NCI-H2029 (cell line): ENCODE data around the gene NDUFS3.

Source experiments
- DNase-seq: peaks from one replicate; lab custom pipeline; 2025; lab: John Stamatoyannopoulos, UW

NDUFS3 gene

GRCh38 chr11:47589977-47590861 is 11.3 kb downstream of the NDUFS3 start:
- no peak for DNase-seq

GRCh38 chr11:47591764-47592163 is 12.9 kb downstream of the NDUFS3 start:
- DNase-seq, result no peak

- no peak for DNase-seq
Measured at GRCh38 chr11:47592251-47592650, 13.4 kb downstream of the NDUFS3 start.

GRCh38 chr11:47592970-47593369 is 14.1 kb downstream of the NDUFS3 start:
- DNase-seq, result no peak

GRCh38 chr11:47593492-47593933 is 14.6 kb downstream of the NDUFS3 start:
- DNase-seq, result no peak

GRCh38 chr11:47593934-47594855 is 15.3 kb downstream of the NDUFS3 start, which contains the start of gene C1QTNF4:
TSS of gene C1QTNF4 (minus strand) at chr11:47594411. CDS start at chr11:47590810, 3,601 bp downstream.
- no peak for DNase-seq

GRCh38 chr11:47595029-47595428 is 16.2 kb downstream of the NDUFS3 start:
- no peak for DNase-seq

GRCh38 chr11:47595967-47596366 is 17.1 kb downstream of the NDUFS3 start:
- no peak for DNase-seq

GRCh38 chr11:47599902-47600301 is 21.0 kb downstream of the NDUFS3 start:
- DNase-seq, result peak; percentile 88

- DNase-seq, result no peak
Measured at GRCh38 chr11:47603295-47603694, 24.4 kb downstream of the NDUFS3 start.

- DNase-seq, result no peak
Measured at GRCh38 chr11:47605921-47606320, 27.0 kb downstream of the NDUFS3 start.

GRCh38 chr11:47606731-47607130 is 27.9 kb downstream of the NDUFS3 start:
- no peak for DNase-seq

- no peak for DNase-seq
Measured at GRCh38 chr11:47607380-47607779, 28.5 kb downstream of the NDUFS3 start.

GRCh38 chr11:47609675-47610074 is 30.8 kb downstream of the NDUFS3 start:
- no peak for DNase-seq

GRCh38 chr11:47611348-47611794 is 32.5 kb downstream of the NDUFS3 start:
- no peak for DNase-seq

GRCh38 chr11:47615249-47615648 is 36.4 kb downstream of the NDUFS3 start:
- no peak for DNase-seq

- DNase-seq, result no peak
Measured at GRCh38 chr11:47616726-47617416, 38.0 kb downstream of the NDUFS3 start.

GRCh38 chr11:47617417-47617809 is 38.5 kb downstream of the NDUFS3 start:
- no peak for DNase-seq

- no peak for DNase-seq
Measured at GRCh38 chr11:47620836-47621378, 42.0 kb downstream of the NDUFS3 start.

GRCh38 chr11:47626234-47626633 is 47.4 kb downstream of the NDUFS3 start:
- DNase-seq, result no peak

- no peak for DNase-seq
Measured at GRCh38 chr11:47628026-47628425, 49.2 kb downstream of the NDUFS3 start.

GRCh38 chr11:47631473-47631872 is 52.6 kb downstream of the NDUFS3 start:
- DNase-seq, result no peak
